GM18508 (cell line): ENCODE results near the gene TRIM38.
A peak's percentile ranks its signal among the peaks of the same experiment; 100 is the strongest.

Source experiments
- ATAC-seq: cut with Tn5 transposase; IDR thresholded peaks from one replicate; pipeline ENCODE4 v1.9.1; 2021; ENCODE audit warnings: moderate number of reproducible peaks; ENCODE audit not compliant: insufficient read depth, unreplicated experiment

TRIM38 gene

DNA sequence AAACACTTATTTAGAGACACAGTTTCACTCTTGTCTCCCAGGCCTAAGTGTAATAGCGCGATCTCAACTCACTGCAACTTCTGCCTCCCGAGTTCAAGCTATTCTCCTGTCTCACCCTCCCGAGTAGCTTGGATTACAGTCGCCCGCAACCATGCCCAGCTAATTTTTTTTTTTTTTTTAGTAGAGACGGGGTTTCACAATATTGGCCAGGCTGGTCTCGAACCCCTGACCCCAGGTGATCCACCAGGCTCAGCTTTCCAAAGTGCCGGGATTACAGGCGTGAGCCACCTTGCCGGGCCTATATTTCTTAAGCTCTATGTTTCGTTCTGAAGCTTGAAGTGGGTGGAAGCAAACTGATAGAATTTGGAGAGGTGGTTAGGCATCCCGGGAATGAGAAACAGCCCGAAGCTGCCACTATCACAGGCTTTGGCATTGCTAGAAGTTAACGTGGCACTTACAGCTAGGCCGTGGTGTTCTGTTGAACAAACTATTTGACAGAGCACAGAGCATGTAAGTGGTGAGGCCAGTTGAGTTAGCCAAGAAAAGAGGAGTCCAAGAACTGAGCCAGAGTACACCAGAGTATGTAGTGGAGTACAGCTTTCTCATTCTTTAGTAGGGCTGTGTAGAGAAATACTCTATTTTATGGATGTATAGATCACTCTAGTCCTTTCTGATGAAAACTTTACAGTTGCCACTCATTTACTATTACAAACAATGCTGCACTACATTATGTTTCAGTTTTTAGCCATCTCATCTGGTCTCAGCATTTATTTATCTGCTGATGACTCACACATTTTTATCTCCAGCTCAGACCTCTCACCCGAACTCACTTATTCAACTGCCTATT is 62.7 kb downstream of the TRIM38 start:
- ATAC-seq = no peak

DNA sequence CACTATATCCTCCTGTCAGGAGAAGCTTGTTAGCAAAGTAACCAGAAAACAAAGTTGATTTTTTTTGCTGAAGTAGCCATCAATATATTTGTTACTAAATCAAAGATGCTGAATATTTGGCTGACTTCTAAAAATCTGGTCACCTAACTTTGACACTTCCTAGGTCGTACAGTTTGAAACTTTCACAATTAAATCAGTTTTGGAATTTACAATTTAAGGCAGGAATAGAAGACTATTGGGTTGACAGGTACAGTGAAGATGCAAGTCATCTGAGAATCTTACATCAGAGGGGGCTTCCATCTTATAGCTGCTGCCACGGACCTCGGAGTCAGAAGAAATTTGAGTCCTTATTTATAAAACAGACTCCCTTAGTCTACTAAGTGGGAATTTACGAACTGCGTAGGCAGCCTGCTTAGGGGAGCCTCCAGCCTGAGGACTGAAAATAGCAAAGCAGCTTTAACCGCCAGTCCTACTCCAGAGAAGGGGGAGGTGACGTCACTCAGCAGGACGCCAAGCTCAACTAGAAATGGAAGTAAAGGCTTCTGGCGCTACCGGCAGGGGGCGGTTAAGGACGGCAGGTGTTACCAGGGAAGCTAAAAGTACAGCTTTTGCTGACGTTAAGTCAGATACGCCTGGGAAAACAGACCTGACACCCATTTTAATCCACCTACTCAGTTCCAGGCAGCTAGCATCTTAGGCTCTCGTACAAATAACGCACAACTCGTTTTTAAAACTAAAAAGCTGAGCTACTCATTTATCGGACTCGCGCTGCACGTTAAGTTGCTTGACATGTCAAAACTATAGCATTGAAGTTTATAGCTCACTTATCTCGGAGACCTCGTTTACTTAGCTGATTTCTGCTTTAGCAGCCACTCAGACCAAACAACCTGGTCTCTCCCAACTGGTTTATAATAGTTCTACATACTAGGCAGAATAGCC is 63.6 kb downstream of the TRIM38 start:
- ATAC-seq = no peak

DNA sequence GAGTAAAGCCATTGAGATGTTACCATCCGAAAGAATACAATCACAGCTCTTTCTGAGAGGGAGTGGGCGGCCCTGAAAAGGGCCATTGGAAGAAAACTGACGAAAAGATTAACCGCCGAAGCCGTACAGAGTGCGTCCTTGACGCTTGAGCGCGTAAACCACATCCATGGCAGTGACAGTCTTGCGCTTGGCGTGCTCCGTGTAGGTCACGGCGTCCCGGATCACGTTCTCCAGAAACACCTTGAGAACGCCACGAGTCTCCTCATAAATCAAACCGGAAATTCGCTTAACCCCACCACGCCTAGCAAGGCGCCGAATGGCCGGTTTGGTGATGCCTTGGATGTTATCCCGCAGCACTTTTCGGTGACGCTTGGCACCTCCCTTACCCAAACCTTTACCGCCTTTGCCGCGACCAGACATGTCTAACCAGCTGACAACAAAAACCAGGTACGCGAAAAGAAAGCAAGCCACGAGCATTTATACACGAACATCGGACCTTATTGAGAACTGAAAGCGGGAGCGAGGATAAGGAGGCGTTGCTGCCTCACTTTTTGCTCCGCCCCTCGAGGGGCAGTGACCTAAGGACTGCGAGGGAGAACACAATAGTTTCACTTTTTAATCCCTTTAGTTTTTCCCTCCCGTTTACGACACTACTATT is 64.4 kb downstream of the TRIM38 start:
- ATAC-seq = no peak

DNA sequence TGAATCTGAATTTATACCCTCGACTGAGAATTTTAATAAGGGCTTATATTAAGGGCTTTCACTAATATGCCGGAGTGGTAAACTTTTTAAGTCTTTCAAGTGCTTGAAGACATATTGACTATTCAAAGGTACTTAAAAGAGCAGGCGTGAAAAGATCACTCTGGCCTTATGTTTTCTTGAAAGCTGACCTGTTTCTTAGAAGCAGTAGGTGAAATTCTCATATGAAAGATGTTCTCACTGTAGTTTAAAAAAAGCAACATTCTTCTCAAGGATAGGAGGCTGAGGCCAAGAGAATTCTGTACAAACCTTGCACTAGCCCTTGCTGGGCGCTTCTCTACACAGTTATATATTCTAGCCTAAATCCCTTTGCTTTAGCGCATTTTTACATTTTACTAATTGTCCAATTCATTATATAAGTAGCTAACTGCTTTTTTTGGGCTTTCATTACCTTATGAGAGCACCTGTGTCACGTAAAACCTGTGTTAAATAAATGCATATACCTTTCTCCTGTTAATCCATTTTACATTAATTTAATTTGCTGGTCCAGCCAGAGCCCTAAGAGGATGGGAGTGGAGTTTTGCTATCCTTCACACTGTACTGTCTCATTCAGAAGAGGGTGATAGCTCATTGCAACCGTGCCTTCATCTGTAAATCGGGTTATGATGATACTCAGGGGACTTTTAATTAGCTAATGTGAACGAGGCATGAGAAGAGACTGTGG is 65.0 kb downstream of the TRIM38 start:
- ATAC-seq = no peak

DNA sequence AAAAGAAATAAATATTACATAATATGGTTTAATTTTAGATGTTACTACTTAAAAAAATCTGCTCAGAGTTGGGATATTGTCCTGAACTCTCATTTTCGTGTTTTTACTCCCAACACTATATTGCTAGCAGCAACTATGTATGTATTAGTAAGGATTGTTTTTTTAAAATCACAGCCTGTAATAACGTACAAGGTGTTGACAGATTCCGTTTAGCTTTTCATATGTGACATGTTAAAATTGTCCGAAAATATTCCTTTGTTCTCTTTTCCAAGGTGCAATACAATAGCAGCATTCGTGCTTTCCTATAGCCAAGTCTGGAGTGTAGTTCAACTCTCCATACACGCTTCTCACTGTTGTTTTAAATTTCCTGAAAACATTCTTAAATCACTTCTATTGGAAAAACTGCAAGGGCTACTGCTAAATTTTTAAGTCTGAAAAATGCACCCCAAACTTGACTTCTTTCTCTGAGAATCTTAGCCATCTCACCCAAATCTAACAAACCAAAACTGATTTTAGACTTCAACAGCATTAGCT is 65.7 kb downstream of the TRIM38 start:
- ATAC-seq = no peak

DNA sequence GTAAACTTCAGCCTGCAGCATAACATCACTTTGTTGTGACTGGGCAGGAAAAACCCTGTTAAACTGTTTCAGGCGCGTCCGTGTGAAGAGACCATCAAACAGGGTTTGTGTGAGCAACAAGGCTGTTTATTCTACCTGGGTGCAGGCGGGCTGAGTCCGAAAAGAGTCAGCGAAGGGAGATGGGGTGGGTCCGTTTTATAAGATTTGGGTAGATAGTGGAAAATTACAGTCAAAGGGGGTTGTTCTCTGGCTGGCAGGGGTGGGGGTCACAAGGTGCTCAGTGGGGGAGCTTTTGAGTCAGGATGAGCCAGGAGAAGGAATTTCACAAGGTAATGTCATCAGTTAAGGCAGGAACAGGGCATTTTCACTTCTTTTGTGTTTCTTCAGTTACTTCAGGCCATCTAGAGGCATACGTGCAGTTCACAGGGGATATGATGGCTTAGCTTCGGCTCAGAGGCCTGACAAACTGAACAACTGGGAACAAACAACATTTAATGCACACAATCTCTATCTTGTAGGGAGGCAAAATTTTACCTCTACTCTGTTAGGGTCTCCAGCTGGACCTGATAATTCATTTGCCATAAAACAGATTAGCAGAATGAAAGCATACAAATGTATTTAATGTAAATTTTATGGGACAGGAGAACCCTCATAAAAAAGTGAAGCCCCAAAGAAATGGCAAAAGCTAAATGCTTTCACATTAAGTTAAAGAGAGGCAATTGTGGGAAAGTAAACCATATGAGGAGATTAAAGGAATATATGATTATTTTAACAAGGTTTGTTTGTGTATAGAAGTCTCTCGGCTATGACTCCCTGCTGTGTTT is 66.4 kb downstream of the TRIM38 start:
- ATAC-seq = no peak

DNA sequence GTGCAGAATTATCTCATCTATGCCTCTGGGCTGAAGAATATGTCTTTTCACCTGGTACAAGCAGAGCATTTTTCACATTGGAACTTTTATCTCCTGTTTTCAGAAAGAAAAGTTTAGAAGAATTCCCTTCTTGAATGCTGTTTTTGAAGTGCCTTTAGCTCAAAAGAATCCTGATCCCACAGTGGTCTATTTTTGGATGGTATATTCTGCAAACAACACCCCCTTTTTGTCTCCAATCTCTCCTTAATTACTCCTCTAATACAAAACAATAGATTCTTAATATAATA is 66.9 kb downstream of the TRIM38 start:
- ATAC-seq = no peak

DNA sequence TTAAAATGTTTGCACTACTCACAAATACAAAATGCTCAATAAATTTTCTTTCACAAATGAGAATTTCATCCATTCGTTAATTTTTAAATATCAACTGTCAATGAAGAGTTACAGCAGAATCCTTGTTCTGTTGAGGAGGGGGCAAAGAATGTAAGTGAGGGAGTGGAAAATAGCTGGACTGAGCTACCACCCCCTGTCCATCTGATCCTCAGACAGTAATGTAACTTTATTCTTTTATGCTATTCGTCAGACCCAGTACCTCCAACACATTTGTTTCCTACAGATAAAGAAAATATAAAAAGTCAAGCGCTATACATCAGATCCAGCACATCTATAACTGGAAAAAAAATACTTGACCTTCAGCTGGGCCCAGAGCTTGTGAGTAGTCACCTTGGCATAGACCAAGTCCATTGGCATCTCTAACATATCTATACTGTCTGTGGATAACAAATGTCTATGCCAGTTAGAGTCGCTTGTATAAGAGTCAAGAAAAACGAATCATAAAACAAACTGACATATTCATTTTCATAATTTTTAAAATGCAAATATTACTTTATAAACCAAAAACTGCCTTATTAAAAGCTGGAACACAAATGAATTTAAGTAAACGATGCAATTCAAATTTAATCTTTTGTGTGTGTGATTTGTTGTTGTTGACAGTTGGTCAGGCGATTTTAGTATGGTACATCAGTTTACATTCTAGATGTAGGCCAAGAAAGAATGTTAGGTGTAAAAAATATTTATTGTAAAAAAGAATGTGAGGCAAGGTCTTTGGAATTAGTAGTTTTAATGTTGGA is 67.5 kb downstream of the TRIM38 start:
- no peak for ATAC-seq

DNA sequence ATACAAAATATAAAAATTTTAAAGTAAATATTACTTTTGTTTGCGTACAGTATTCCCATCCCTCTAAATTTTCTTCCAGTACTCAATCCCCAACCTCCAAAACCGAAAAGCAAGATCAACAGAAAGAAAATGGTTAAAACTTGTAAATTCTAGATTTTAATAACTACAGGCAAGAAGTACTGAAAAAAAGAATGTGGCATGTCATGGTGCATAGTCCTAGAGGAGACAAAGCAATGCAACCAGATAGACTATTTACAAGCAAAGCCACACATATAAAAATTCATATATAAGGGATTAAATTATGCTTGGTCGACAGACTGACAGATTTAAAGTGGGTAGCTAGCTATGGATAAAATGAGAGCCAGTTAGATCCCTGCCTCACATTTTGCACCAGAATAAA is 68.1 kb downstream of the TRIM38 start:
- ATAC-seq = no peak

DNA sequence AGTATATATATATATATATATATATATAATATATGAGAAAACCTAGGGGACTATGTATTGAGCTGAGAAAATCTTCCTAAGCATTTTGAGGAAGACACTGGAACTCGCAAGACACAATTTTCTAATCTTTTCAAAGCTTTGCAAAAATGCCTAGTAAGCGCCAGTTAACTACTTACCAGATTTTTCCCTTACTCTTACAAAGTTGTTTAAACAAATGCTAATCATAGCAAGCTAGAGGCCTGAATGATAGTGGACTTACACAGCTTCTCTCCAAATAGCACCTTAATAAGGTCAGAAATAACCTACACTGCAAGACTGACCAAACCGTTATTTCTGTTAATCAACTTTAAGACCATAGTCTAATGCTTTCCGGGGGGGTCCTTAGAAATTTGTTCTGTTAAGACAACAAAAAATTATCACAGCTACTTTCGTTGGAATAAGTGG is 68.6 kb downstream of the TRIM38 start:
- no peak for ATAC-seq

DNA sequence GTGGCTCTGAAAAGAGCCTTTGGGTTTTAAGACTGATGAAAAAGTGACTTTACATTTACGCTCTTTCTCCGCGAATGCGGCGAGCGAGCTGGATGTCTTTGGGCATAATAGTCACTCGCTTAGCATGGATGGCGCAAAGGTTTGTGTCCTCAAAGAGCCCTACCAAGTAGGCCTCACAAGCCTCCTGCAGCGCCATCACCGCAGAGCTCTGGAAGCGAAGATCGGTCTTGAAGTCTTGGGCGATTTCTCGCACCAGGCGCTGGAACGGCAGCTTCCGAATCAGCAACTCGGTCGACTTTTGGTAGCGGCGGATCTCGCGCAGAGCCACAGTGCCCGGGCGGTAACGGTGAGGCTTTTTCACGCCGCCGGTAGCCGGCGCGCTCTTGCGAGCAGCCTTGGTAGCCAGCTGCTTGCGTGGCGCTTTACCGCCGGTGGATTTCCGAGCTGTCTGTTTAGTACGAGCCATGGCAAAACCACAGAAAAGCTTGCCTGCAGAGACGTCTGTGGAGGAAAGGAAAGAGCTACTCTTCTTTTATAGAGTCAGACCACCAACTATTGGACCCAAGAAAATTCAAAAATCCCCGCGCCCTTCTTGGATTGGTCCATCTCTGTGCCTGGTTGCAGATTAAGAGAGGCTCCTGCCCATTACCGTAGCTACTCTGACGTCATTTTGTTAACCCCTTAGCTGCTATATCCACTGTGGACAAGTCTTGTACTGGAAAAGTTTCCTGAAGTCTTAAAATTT is 69.2 kb downstream of the TRIM38 start:
- peak; percentile 36 for ATAC-seq

DNA sequence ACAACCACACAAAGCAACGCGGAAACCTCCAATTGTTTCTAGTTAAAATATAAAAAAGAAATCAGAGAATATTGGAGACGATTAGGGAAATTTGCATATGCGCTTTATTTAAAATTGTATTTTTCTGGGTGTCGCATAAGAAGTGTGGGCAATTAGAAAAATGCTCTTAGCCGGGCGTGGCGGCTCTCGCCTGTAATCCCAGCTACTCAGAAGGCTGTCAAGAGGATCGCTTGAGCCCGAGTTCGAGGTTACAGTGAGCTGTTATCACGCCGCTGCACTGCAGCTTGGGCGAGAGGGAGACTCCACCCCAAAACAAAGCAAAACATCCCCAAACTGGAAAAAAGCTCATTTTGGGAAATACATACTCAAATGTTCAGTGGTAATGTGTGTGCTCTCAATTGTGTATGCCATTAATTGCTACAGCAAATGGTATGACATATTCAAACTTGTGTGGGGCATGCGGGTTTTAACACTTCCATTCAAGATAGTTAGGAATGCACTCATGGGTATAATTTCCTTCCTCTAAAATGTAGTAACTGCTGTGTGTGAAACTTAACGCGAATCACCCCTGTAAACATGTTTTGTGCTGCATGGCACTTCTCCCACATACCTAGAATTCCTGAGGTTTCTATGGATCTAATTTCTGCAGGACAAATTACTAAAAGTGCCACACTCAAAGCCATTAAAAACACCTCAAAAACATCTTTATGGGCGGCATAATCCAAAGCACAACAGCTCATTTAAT is 69.9 kb downstream of the TRIM38 start:
- ATAC-seq = no peak

DNA sequence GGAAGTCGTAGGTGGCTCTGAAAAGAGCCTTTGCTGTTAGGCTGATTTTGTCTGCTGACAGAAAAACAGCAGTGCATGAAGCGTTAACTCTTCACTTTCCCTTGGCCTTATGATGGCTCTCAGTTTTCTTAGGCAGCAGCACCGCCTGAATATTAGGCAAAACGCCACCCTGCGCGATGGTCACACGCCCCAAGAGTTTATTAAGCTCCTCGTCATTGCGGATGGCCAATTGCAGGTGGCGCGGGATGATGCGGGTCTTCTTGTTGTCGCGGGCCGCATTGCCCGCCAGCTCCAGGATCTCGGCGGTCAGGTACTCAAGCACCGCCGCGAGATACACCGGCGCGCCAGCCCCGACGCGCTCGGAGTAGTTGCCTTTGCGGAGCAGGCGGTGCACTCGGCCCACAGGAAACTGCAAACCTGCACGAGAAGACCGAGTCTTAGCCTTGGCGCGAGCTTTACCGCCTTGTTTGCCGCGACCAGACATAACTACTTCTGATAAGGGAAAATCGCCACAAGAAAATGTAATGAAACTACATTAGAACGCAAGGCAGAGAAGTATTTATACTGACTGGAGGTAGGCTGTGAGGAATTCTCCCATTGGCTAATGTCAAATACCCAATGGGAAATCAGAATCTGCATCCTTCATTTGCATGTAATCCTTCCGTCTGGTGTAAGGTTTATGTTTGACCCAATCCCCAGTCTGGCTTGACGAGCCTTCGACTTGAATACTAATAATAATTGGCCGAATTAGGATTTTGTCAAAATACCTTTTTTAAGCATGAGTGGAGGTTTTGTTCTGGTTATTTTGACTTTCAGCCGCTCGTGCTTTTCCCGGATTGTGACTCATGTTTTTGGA is 70.7 kb downstream of the TRIM38 start:
- peak; percentile 42 for ATAC-seq

DNA sequence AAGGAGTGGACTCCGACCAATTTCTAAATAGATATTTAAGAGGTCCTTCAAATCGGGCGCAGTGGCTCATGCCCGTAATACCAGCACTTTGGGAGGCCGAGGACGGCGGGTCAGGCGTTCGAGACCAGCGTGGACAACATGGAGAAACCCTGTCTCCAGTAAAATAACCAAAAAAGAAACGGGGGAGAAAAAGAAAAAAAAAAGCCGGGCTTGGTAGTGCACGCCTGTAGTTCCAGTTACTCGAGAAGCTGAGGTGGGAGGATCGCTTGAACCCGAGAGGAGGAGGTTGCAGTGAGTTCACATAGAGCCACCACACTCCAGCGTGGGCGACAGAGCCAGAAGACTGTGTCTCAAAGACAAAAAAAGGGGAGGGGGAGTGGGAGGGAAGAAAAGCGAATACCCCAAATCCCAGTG is 71.3 kb downstream of the TRIM38 start:
- ATAC-seq = no peak

DNA sequence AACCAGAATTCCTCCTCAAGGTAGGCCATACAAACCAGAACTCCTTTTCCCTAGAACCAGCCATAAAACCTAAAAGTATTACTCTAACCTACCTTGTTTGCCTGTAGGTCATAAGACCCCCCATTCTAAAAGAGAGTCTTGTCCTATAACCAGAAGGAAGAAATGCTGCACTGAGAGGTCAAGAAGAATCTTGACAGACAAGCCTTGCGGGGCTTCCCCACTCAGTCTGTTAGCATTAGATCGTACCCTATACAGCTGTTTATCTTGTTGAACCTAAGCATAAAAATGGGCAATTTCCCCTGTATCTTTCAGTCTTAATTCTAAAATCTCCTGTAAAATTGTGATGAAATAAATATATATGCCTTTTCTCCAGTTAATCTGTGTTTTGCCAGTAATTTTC is 72.3 kb downstream of the TRIM38 start:
- no peak for ATAC-seq
